GM04504 (cell line): Measurements from ENCODE around the gene TMEM174.

ENCODE experiments used
- DNase-seq: peaks from one replicate; pipeline ENCODE4 v3.0.0-alpha.2; 2012; ENCODE audit warnings: low read depth

TMEM174 gene

GRCh38 chr5:73172951-73173350 lies at the start of gene TMEM174:
Gene TMEM174, plus strand, starts transcription at chr5:73173193. Its CDS starts 51 bp downstream, at chr5:73173244.
- DNase-seq: no peak

GRCh38 chr5:73125289-73125688 lies 47.7 kb upstream of the TMEM174 start:
- no peak for DNase-seq

- no peak for DNase-seq
Observed at GRCh38 chr5:73126381-73126780, 46.6 kb upstream of the TMEM174 start.

GRCh38 chr5:73126957-73127356 lies 46.0 kb upstream of the TMEM174 start:
- no peak for DNase-seq

- DNase-seq: no peak
Observed at GRCh38 chr5:73129143-73129542, 43.9 kb upstream of the TMEM174 start.

- no peak for DNase-seq
Observed at GRCh38 chr5:73130811-73131210, 42.2 kb upstream of the TMEM174 start.

GRCh38 chr5:73131711-73132425 lies 41.1 kb upstream of the TMEM174 start:
- no peak for DNase-seq

- no peak for DNase-seq
Observed at GRCh38 chr5:73132759-73133158, 40.2 kb upstream of the TMEM174 start.

- DNase-seq: no peak
Observed at GRCh38 chr5:73135021-73135420, 38.0 kb upstream of the TMEM174 start.

- no peak for DNase-seq
Observed at GRCh38 chr5:73135429-73136054, 37.5 kb upstream of the TMEM174 start.

- DNase-seq: no peak
Observed at GRCh38 chr5:73136055-73136562, 36.9 kb upstream of the TMEM174 start.

GRCh38 chr5:73137563-73138530 lies 35.1 kb upstream of the TMEM174 start:
- no peak for DNase-seq

GRCh38 chr5:73139485-73139884 lies 33.5 kb upstream of the TMEM174 start:
- DNase-seq: no peak

- DNase-seq: no peak
Observed at GRCh38 chr5:73140801-73141200, 32.2 kb upstream of the TMEM174 start.

- no peak for DNase-seq
Observed at GRCh38 chr5:73142035-73142434, 31.0 kb upstream of the TMEM174 start.

- DNase-seq: no peak
Observed at GRCh38 chr5:73143716-73144115, 29.3 kb upstream of the TMEM174 start.

GRCh38 chr5:73149540-73149939 lies 23.5 kb upstream of the TMEM174 start:
- DNase-seq: no peak

GRCh38 chr5:73150876-73151275 lies 22.1 kb upstream of the TMEM174 start:
- DNase-seq: no peak

GRCh38 chr5:73151766-73152410 lies 21.1 kb upstream of the TMEM174 start:
- no peak for DNase-seq

- DNase-seq: no peak
Observed at GRCh38 chr5:73152411-73153388, 20.3 kb upstream of the TMEM174 start.

- no peak for DNase-seq
Observed at GRCh38 chr5:73153513-73153912, 19.5 kb upstream of the TMEM174 start.
